DMS153 (cell line): Measurements from ENCODE around the gene PSORS1C1.

ENCODE experiments used
- DNase-seq: peaks from one replicate; lab custom pipeline; 2025; lab: John Stamatoyannopoulos, UW

The PSORS1C1 gene

GRCh38 chr6:31096215-31096614, 18.4 kb upstream of the PSORS1C1 start:
- no peak for DNase-seq

GRCh38 chr6:31096656-31097055, 17.9 kb upstream of the PSORS1C1 start:
- DNase-seq, result no peak

- no peak for DNase-seq
Observed at GRCh38 chr6:31098449-31098938, 16.1 kb upstream of the PSORS1C1 start.

GRCh38 chr6:31103136-31103535, 11.5 kb upstream of the PSORS1C1 start:
- DNase-seq, result no peak

- no peak for DNase-seq
Observed at GRCh38 chr6:31107052-31107451, 7.5 kb upstream of the PSORS1C1 start.

- no peak for DNase-seq
Observed at GRCh38 chr6:31110825-31111582, 3.6 kb upstream of the PSORS1C1 start.

- DNase-seq, result no peak
Observed at GRCh38 chr6:31111712-31112111, 2.9 kb upstream of the PSORS1C1 start.

GRCh38 chr6:31112478-31112877, 2.1 kb upstream of the PSORS1C1 start, which contains the start of gene C6orf15:
Gene C6orf15 (minus strand): TSS chr6:31112575. CDS start chr6:31112555, 20 bp downstream.
- DNase-seq, result no peak

- no peak for DNase-seq
Observed at GRCh38 chr6:31113861-31114540, 599 bp upstream of the PSORS1C1 start.

- DNase-seq, result no peak
Observed at GRCh38 chr6:31114970-31115849, 610 bp downstream of the PSORS1C1 start.

- no peak for DNase-seq
Observed at GRCh38 chr6:31115941-31116560, 1.5 kb downstream of the PSORS1C1 start.

- no peak for DNase-seq
Observed at GRCh38 chr6:31116661-31117385, 2.2 kb downstream of the PSORS1C1 start.

GRCh38 chr6:31118178-31118577, 3.6 kb downstream of the PSORS1C1 start:
- no peak for DNase-seq

- no peak for DNase-seq
Observed at GRCh38 chr6:31120151-31120915, 5.7 kb downstream of the PSORS1C1 start, which contains the start of gene CDSN. Gene CDSN (minus strand): TSS chr6:31120446. CDS start chr6:31120419, 27 bp downstream.

GRCh38 chr6:31121131-31121790, 6.7 kb downstream of the PSORS1C1 start:
- DNase-seq, result no peak

GRCh38 chr6:31122791-31123706, 8.4 kb downstream of the PSORS1C1 start:
- no peak for DNase-seq

GRCh38 chr6:31125162-31125561, 10.6 kb downstream of the PSORS1C1 start:
- DNase-seq, result no peak

- DNase-seq, result no peak
Observed at GRCh38 chr6:31125586-31126363, 11.2 kb downstream of the PSORS1C1 start.
